ENCODE measurements around the gene POLD2. TPM values are rescaled to one million over a fixed set of nuclear protein-coding genes. Genes with fewer than 3 reads are reported as not detected.
A peak's percentile ranks its signal among the peaks of the same experiment; 100 is the strongest.

POLD2 gene
- total and polyA plus RNA-seq, 2 of the 13 experiments (the other 11 are each of a cell fraction or from before 2014, with no cell fraction given) = 87.6 to 95.1 TPM

- TF ChIP-seq ZNF296 (CRISPR knock-in tag; conservative IDR thresholded peaks at IDR 0.05) (no peak), GZF1 (CRISPR knock-in tag; IDR thresholded peaks at IDR 0.05) (no peak), ZSCAN20 (CRISPR knock-in tag; IDR thresholded peaks at IDR 0.05; ENCODE audit: borderline replicate concordance) (no peak), ZNF563 (CRISPR knock-in tag; IDR thresholded peaks at IDR 0.05) (no peak), PRPF4 (IDR thresholded peaks at IDR 0.05; ENCODE audit: low read depth, low read length, poor library complexity, severe bottlenecking) (no peak), THAP7 (CRISPR knock-in tag; IDR thresholded peaks at IDR 0.05) (no peak), ZNF746 (CRISPR knock-in tag; IDR thresholded peaks at IDR 0.05) (no peak), POGK (CRISPR knock-in tag; conservative IDR thresholded peaks at IDR 0.05) (0 out of 2 replicates have a peak, but pooled peaks have one; percentile 7), ARNTL (CRISPR knock-in tag; IDR thresholded peaks at IDR 0.05) (no peak), HNRNPUL1 (IDR thresholded peaks at IDR 0.05; ENCODE audit: low read depth, low read length) (no peak), ZNF704 (CRISPR knock-in tag; IDR thresholded peaks at IDR 0.05; ENCODE audit: borderline replicate concordance) (no peak), ZNF180 (CRISPR knock-in tag; IDR thresholded peaks at IDR 0.05; ENCODE audit: borderline replicate concordance, low read depth) (no peak), ZNF850 (CRISPR knock-in tag; conservative IDR thresholded peaks at IDR 0.05) (no peak), ZNF160 (CRISPR knock-in tag; IDR thresholded peaks at IDR 0.05) (no peak), ZNF44 (CRISPR knock-in tag; IDR thresholded peaks at IDR 0.05) (no peak), ZNF670 (CRISPR knock-in tag; IDR thresholded peaks at IDR 0.05; ENCODE audit: borderline replicate concordance) (0 out of 2 replicates have a peak, but pooled peaks have one; percentile 12), ATAD3A (CRISPR knock-in tag; IDR thresholded peaks at IDR 0.05) (no peak), E2F2 (CRISPR knock-in tag; IDR thresholded peaks at IDR 0.05; ENCODE audit: borderline replicate concordance) (no peak), BORCS8-MEF2B (CRISPR knock-in tag; IDR thresholded peaks at IDR 0.05) (0 out of 2 replicates have a peak, but pooled peaks have one; percentile 36), MXI1 (IDR thresholded peaks at IDR 0.05; ENCODE audit: borderline replicate concordance, low read depth, low read length) (peak; percentile 12; the same call in 1 of the 3 replicates), RNF2 (conservative IDR thresholded peaks at IDR 0.05; ENCODE audit: low read depth) (no peak), SNRNP70 (IDR thresholded peaks at IDR 0.05; ENCODE audit: low read depth, low read length) (no peak), ZSCAN31 (CRISPR knock-in tag; IDR thresholded peaks at IDR 0.05; ENCODE audit: low read depth) (no peak), TARDBP (CRISPR knock-in tag; IDR thresholded peaks at IDR 0.05) (peak; percentile 71; the same call in 1 of the 2 replicates), ZNF703 (CRISPR knock-in tag; IDR thresholded peaks at IDR 0.05; ENCODE audit: borderline replicate concordance) (no peak)
Measured at GRCh38 chr7:44071726-44072363, 51.5 kb downstream of the POLD2 start (continued).
